NT2/D1 (cell line): ENCODE measurements around the gene HDAC3.

Experiments
- DNase-seq: peaks from one replicate; pipeline ENCODE4 v3.0.0-alpha.2; 2011; ENCODE audit warnings: low read depth, low spot score
- H3K27me3 ChIP-seq: 2 replicates; pipeline ENCODE4 v1.6.0; 2011; ENCODE audit warnings: mild to moderate bottlenecking; ENCODE audit not compliant: insufficient read length, insufficient read depth
- H3K36me3 ChIP-seq: 2 replicates; pipeline ENCODE4 v1.6.1; 2011; ENCODE audit warnings: mild to moderate bottlenecking, low read length, mixed read lengths; ENCODE audit not compliant: insufficient read depth, insufficient read length
- H3K4me1 ChIP-seq: 2 replicates; pipeline ENCODE4 v1.5.1; 2011; ENCODE audit not compliant: insufficient read depth, insufficient read length
- H3K4me3 ChIP-seq: 2 replicates; pipeline ENCODE4 v1.5.1; 2011; ENCODE audit warnings: low read depth; ENCODE audit not compliant: insufficient read length
- H3K9ac ChIP-seq: 2 replicates; pipeline ENCODE4 v1.6.0; 2011; ENCODE audit warnings: low read depth; ENCODE audit not compliant: insufficient read length
- H3K9me3 ChIP-seq: 2 replicates; pipeline ENCODE4 v1.5.1; 2011; ENCODE audit warnings: mild to moderate bottlenecking, low read length; ENCODE audit not compliant: insufficient read depth
- SUZ12 ChIP-seq: IDR thresholded peaks from 2 replicates; pipeline ENCODE4 v1.6.1; 2011; ENCODE audit not compliant: insufficient read length, insufficient read depth; ENCODE audit errors: extremely low read depth
- YY1 ChIP-seq: IDR thresholded peaks from 2 replicates; pipeline ENCODE4 v1.6.1; 2011; ENCODE audit not compliant: insufficient read length, insufficient read depth
- ZNF274 ChIP-seq: IDR thresholded peaks from 2 replicates; pipeline ENCODE4 v1.6.1; 2011; ENCODE audit warnings: mild to moderate bottlenecking, low read depth, low read length

Gene HDAC3

GRCh38 chr5:141636413-141637122, at the start of gene HDAC3, which contains the start of gene RELL2:
Gene HDAC3 (minus strand): TSS chr5:141636849. CDS start chr5:141636790, 59 bp downstream.
Gene RELL2 (plus strand): TSS chr5:141636997. CDS start chr5:141638226, 1,229 bp downstream.
- H3K4me3 ChIP-seq: peak within 1 kb of the TSS; percentile 83
- TF ChIP-seq ZNF274: no peak
- no peak for TF ChIP-seq SUZ12
- TF ChIP-seq YY1: no peak
- no peaks in the 10 kb centered on the region for H3K9me3 ChIP-seq
- H3K36me3 ChIP-seq: peaks cover 31% of the 10 kb centered on the region
- peak; percentile 79 for DNase-seq
- peaks cover 4% of the 10 kb centered on the region for H3K4me1 ChIP-seq
- H3K9ac ChIP-seq: peak within 1 kb of the TSS; percentile 96
- no peaks in the 10 kb centered on the region for H3K27me3 ChIP-seq

GRCh38 chr5:141685591-141685990, 48.9 kb upstream of the HDAC3 start:
- Histone ChIP-seq H3K27me3 (no peaks in the 10 kb centered on the region), H3K4me3 (no peak overlapping the region), H3K4me1 (peaks cover 16% of the 10 kb centered on the region), H3K9ac (no peak overlapping the region), H3K36me3 (no peaks in the 10 kb centered on the region), H3K9me3 (no peaks in the 10 kb centered on the region)
- no peak for TF ChIP-seq ZNF274
- no peak for TF ChIP-seq SUZ12
- no peak for TF ChIP-seq YY1
- DNase-seq: no peak

- TF ChIP-seq SUZ12: no peak
- TF ChIP-seq ZNF274: no peak
- no peak for TF ChIP-seq YY1
- DNase-seq: no peak
- Histone ChIP-seq H3K9me3 (no peaks in the 10 kb centered on the region), H3K4me3 (no peak overlapping the region), H3K36me3 (peaks cover 12% of the 10 kb centered on the region), H3K9ac (no peak overlapping the region), H3K27me3 (no peaks in the 10 kb centered on the region), H3K4me1 (peaks cover 16% of the 10 kb centered on the region)
These were observed 47.0 kb upstream of the HDAC3 start for GRCh38 chr5:141683596-141684141.

- H3K27me3 ChIP-seq: no peaks in the 10 kb centered on the region
- peaks cover 13% of the 10 kb centered on the region for H3K4me1 ChIP-seq
- H3K36me3 ChIP-seq: peaks cover 21% of the 10 kb centered on the region
- TF ChIP-seq SUZ12: no peak
- TF ChIP-seq ZNF274: no peak
- TF ChIP-seq YY1: no peak
- peak within 1 kb of the TSS; percentile 73 for H3K4me3 ChIP-seq
- H3K9ac ChIP-seq: peak within 1 kb of the TSS; percentile 89
- no peaks in the 10 kb centered on the region for H3K9me3 ChIP-seq
- no peak for DNase-seq
These were observed 45.3 kb upstream of the HDAC3 start, which contains the start of gene ARAP3 for GRCh38 chr5:141681695-141682641. Gene ARAP3 (minus strand): TSS chr5:141682230. CDS start chr5:141680486, 1,744 bp downstream.

DNA sequence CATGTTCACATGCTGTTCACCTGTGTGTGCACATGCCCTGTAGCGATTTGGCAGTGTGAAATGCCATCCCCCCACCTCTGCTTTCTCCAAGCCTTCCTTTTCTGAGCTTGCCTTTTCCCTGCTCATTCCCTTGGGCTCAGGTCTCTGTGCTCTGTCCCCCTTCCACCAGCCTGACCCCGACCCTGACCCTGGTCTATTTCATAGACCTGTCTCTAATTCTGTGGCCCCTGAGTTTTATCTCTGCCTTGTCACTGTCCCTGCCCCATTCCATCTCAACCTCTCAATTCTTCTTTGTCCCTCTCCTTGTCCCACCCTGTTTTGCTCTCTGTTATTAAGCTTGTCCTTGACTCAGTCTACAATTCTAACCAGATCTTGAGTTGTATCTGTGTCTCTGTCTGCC, 44.6 kb upstream of the HDAC3 start:
- DNase-seq: no peak
- no peaks in the 10 kb centered on the region for H3K27me3 ChIP-seq
- H3K4me1 ChIP-seq: peaks cover 13% of the 10 kb centered on the region
- H3K36me3 ChIP-seq: peaks cover 21% of the 10 kb centered on the region
- peak overlapping the region; percentile 56 for H3K4me3 ChIP-seq
- peak overlapping the region; percentile 85 for H3K9ac ChIP-seq
- no peaks in the 10 kb centered on the region for H3K9me3 ChIP-seq
- TF ChIP-seq SUZ12 (no peak), ZNF274 (no peak), YY1 (no peak)

GRCh38 chr5:141680751-141681201, 44.1 kb upstream of the HDAC3 start:
- H3K9ac ChIP-seq: peak overlapping the region; percentile 85
- H3K36me3 ChIP-seq: peaks cover 21% of the 10 kb centered on the region
- peak overlapping the region; percentile 56 for H3K4me3 ChIP-seq
- no peaks in the 10 kb centered on the region for H3K27me3 ChIP-seq
- peaks cover 13% of the 10 kb centered on the region for H3K4me1 ChIP-seq
- TF ChIP-seq SUZ12 (no peak), ZNF274 (no peak), YY1 (no peak)
- peak; percentile 84 for DNase-seq
- H3K9me3 ChIP-seq: no peaks in the 10 kb centered on the region
